WTC11 (cell line): ENCODE data around the gene NCAPH2. TPM values are rescaled to one million over a fixed set of nuclear protein-coding genes. Genes with fewer than 3 reads are reported as not detected.
"Not testable (repeated sequence)": the region's sequence is repeated elsewhere in the genome, so short reads cannot be mapped to it uniquely, and the experiment has no call there.

Experiments used
- ATAC-seq: fragments of 200-7000 bp; cut with Tn5 transposase; 2 replicates; pipeline ENCODE4 v1.10.0; 2021; ENCODE audit warnings: mild to moderate bottlenecking, moderate library complexity
- CTCF ChIA-PET: fragments of 300-600 bp; sonication (Branson Sonifier 250); formaldehyde crosslinking; loops from one replicate; lab custom pipeline; 2021; ENCODE audit warnings: antibody characterized with exemption; lab: Charles Lee
- POLR2A ChIA-PET: fragments of 350-600 bp; sonication (Branson Sonifier 250); formaldehyde crosslinking; loops from one replicate; lab custom pipeline; 2021; ENCODE audit warnings: antibody characterized with exemption; lab: Charles Lee
- DNase-seq: peaks from one replicate; pipeline ENCODE4 v3.0.0; 2021; ENCODE audit warnings: low spot score
- H3K27ac Mint-ChIP-seq: 2 replicates; pipeline ENCODE4 v1.8.0; 2021; ENCODE audit warnings: mixed read lengths
- H3K27me3 Mint-ChIP-seq: 2 replicates; pipeline ENCODE4 v1.8.0; 2021; ENCODE audit warnings: low read depth, mild to moderate bottlenecking, moderate library complexity, mixed read lengths
- H3K36me3 Mint-ChIP-seq: 2 replicates; pipeline ENCODE4 v1.8.0; 2021; ENCODE audit warnings: mixed read lengths
- H3K4me1 Mint-ChIP-seq: 2 replicates; pipeline ENCODE4 v1.8.0; 2022; ENCODE audit warnings: mixed read lengths
- H3K4me3 Mint-ChIP-seq: 2 replicates; pipeline ENCODE4 v1.8.0; 2021; ENCODE audit warnings: mild to moderate bottlenecking, moderate library complexity, mixed read lengths
- H3K9me3 Mint-ChIP-seq: 2 replicates; pipeline ENCODE4 v1.8.0; 2021; ENCODE audit warnings: mixed read lengths
- E2F1 ChIP-seq: sonication (generic); formaldehyde crosslinking; IDR thresholded peaks from 2 replicates; pipeline ENCODE4 v1.8.0; 2022; ENCODE audit warnings: mild to moderate bottlenecking, missing genetic modification reagents
- ELF4 ChIP-seq: sonication (generic); formaldehyde crosslinking; IDR thresholded peaks from 2 replicates; pipeline ENCODE4 v1.8.1; 2022; ENCODE audit warnings: low read depth, mild to moderate bottlenecking, moderate library complexity, missing genetic modification reagents
- ERG ChIP-seq: fragments of 250-450 bp; sonication (Bioruptor Pico); IDR thresholded peaks from 2 replicates; pipeline ENCODE4 v1.8.0; 2021; ENCODE audit warnings: mild to moderate bottlenecking
- ESRRA ChIP-seq: sonication (generic); formaldehyde crosslinking; IDR thresholded peaks from 2 replicates; pipeline ENCODE4 v1.8.1; 2022; ENCODE audit warnings: mild to moderate bottlenecking, missing genetic modification reagents, borderline replicate concordance
- GABPB1 ChIP-seq: sonication (generic); formaldehyde crosslinking; IDR thresholded peaks from 2 replicates; pipeline ENCODE4 v1.8.1; 2023; ENCODE audit warnings: mild to moderate bottlenecking, missing genetic modification reagents
- GRHL2 ChIP-seq: fragments of 250-450 bp; sonication (Bioruptor Pico); IDR thresholded peaks from 2 replicates; pipeline ENCODE4 v1.8.0; 2022; ENCODE audit warnings: mild to moderate bottlenecking, moderate library complexity; ENCODE audit not compliant: insufficient replicate concordance, severe bottlenecking
- IRF2 ChIP-seq: sonication (generic); formaldehyde crosslinking; IDR thresholded peaks from 2 replicates; pipeline ENCODE4 v1.8.0; 2022; ENCODE audit warnings: low read depth, missing genetic modification reagents, borderline replicate concordance
- JUN ChIP-seq: sonication (generic); formaldehyde crosslinking; IDR thresholded peaks from 2 replicates; pipeline ENCODE4 v1.8.0; 2023; ENCODE audit warnings: mild to moderate bottlenecking, missing genetic modification reagents
- NR1H2 ChIP-seq: sonication (generic); formaldehyde crosslinking; IDR thresholded peaks from 2 replicates; pipeline ENCODE4 v1.9.0; 2021; ENCODE audit warnings: mild to moderate bottlenecking, moderate library complexity, missing genetic modification reagents
- NR3C1 ChIP-seq: sonication (generic); formaldehyde crosslinking; conservative IDR thresholded peaks from 2 replicates; pipeline ENCODE4 v1.8.1; 2023; ENCODE audit warnings: low read depth, mild to moderate bottlenecking, missing genetic modification reagents
- PRRX2 ChIP-seq: fragments of 250-450 bp; sonication (Bioruptor Pico); IDR thresholded peaks from 2 replicates; pipeline ENCODE4 v1.8.0; 2021; ENCODE audit warnings: mild to moderate bottlenecking
- RORB ChIP-seq: fragments of 250-450 bp; sonication (Bioruptor Pico); IDR thresholded peaks from 2 replicates; pipeline ENCODE4 v1.9.0; 2021; ENCODE audit warnings: mild to moderate bottlenecking
- SMAD3 ChIP-seq: sonication (generic); formaldehyde crosslinking; IDR thresholded peaks from 2 replicates; pipeline ENCODE4 v1.8.0; 2022; ENCODE audit warnings: missing genetic modification reagents, mild to moderate bottlenecking, borderline replicate concordance
- ZBTB43 ChIP-seq: sonication (generic); formaldehyde crosslinking; IDR thresholded peaks from 2 replicates; pipeline ENCODE4 v1.8.1; 2023; ENCODE audit warnings: mild to moderate bottlenecking, missing genetic modification reagents
- ZNF121 ChIP-seq: sonication (generic); formaldehyde crosslinking; IDR thresholded peaks from 2 replicates; pipeline ENCODE4 v1.8.0; 2023; ENCODE audit warnings: missing genetic modification reagents
- ZNF671 ChIP-seq: fragments of 250-450 bp; sonication (Bioruptor Pico); IDR thresholded peaks from 2 replicates; pipeline ENCODE4 v1.8.0; 2021; ENCODE audit warnings: mild to moderate bottlenecking
- total RNA-seq: library from RNA; stranded (reverse); gene quantifications from 3 replicates; pipeline ENCODE4 v1.2.3, GENCODE V29; 2021
- TF ChIP-seq, protein P1 (sequence below): sonication (generic); formaldehyde crosslinking; IDR thresholded peaks from 2 replicates; pipeline ENCODE4 v1.8.0; 2022; ENCODE audit warnings: mild to moderate bottlenecking, missing genetic modification reagents
- TF ChIP-seq, protein P2 (sequence below): fragments of 200-600 bp; IDR thresholded peaks from 2 replicates; pipeline ENCODE4 v1.8.0; 2022; ENCODE audit warnings: antibody characterized with exemption
- TF ChIP-seq, protein P3 (sequence below): sonication (generic); formaldehyde crosslinking; IDR thresholded peaks from 2 replicates; pipeline ENCODE4 v1.8.1; 2022; ENCODE audit warnings: low read depth, missing genetic modification reagents, borderline replicate concordance
- TF ChIP-seq, protein P4 (sequence below): sonication (generic); formaldehyde crosslinking; IDR thresholded peaks from 2 replicates; pipeline ENCODE4 v1.8.1; 2023; ENCODE audit warnings: mild to moderate bottlenecking, missing genetic modification reagents, borderline replicate concordance

The NCAPH2 gene
- total RNA-seq, 1 experiment from 2014 or later, result 78.4 TPM

GRCh38 chr22:50520184-50520583, 12.2 kb downstream of the NCAPH2 start:
- H3K4me1 Mint-ChIP-seq, DNase-seq, H3K36me3 Mint-ChIP-seq, H3K9me3 Mint-ChIP-seq, CTCF ChIA-PET, H3K27me3 Mint-ChIP-seq, ATAC-seq, H3K4me3 Mint-ChIP-seq, POLR2A ChIA-PET, H3K27ac Mint-ChIP-seq: not testable (repeated sequence)
- 0 out of 2 replicates have a peak, but pooled peaks have one; percentile 9 for TF ChIP-seq ZNF121

- DNase-seq, result no peak
- H3K27ac Mint-ChIP-seq, result no peak overlapping the region
- TF ChIP-seq ERG, result no peak
- TF ChIP-seq JUN (CRISPR knock-in tag), result no peak
- no peak for TF ChIP-seq GABPB1 (CRISPR knock-in tag)
- TF ChIP-seq, protein P1, sequence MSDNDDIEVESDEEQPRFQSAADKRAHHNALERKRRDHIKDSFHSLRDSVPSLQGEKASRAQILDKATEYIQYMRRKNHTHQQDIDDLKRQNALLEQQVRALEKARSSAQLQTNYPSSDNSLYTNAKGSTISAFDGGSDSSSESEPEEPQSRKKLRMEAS (CRISPR knock-in tag), result no peak
- no peak for TF ChIP-seq SMAD3 (CRISPR knock-in tag)
- TF ChIP-seq ZNF671, result no peak
- TF ChIP-seq E2F1 (CRISPR knock-in tag), result no peak
- TF ChIP-seq NR3C1 (CRISPR knock-in tag), result no peak
- TF ChIP-seq RORB, result no peak
- TF ChIP-seq ZNF121, result no peak
- TF ChIP-seq, protein P2, sequence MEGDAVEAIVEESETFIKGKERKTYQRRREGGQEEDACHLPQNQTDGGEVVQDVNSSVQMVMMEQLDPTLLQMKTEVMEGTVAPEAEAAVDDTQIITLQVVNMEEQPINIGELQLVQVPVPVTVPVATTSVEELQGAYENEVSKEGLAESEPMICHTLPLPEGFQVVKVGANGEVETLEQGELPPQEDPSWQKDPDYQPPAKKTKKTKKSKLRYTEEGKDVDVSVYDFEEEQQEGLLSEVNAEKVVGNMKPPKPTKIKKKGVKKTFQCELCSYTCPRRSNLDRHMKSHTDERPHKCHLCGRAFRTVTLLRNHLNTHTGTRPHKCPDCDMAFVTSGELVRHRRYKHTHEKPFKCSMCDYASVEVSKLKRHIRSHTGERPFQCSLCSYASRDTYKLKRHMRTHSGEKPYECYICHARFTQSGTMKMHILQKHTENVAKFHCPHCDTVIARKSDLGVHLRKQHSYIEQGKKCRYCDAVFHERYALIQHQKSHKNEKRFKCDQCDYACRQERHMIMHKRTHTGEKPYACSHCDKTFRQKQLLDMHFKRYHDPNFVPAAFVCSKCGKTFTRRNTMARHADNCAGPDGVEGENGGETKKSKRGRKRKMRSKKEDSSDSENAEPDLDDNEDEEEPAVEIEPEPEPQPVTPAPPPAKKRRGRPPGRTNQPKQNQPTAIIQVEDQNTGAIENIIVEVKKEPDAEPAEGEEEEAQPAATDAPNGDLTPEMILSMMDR, result no peak
- no peak for TF ChIP-seq IRF2
- TF ChIP-seq ESRRA (CRISPR knock-in tag), result no peak
- TF ChIP-seq, protein P3, sequence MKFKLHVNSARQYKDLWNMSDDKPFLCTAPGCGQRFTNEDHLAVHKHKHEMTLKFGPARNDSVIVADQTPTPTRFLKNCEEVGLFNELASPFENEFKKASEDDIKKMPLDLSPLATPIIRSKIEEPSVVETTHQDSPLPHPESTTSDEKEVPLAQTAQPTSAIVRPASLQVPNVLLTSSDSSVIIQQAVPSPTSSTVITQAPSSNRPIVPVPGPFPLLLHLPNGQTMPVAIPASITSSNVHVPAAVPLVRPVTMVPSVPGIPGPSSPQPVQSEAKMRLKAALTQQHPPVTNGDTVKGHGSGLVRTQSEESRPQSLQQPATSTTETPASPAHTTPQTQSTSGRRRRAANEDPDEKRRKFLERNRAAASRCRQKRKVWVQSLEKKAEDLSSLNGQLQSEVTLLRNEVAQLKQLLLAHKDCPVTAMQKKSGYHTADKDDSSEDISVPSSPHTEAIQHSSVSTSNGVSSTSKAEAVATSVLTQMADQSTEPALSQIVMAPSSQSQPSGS (CRISPR knock-in tag), result no peak
- TF ChIP-seq PRRX2 (CRISPR knock-in tag), result no peak
- no peak for TF ChIP-seq ELF4 (CRISPR knock-in tag)
- no peak for TF ChIP-seq GRHL2 (CRISPR knock-in tag)
- no peak for TF ChIP-seq NR1H2 (CRISPR knock-in tag)
- TF ChIP-seq, protein P4, sequence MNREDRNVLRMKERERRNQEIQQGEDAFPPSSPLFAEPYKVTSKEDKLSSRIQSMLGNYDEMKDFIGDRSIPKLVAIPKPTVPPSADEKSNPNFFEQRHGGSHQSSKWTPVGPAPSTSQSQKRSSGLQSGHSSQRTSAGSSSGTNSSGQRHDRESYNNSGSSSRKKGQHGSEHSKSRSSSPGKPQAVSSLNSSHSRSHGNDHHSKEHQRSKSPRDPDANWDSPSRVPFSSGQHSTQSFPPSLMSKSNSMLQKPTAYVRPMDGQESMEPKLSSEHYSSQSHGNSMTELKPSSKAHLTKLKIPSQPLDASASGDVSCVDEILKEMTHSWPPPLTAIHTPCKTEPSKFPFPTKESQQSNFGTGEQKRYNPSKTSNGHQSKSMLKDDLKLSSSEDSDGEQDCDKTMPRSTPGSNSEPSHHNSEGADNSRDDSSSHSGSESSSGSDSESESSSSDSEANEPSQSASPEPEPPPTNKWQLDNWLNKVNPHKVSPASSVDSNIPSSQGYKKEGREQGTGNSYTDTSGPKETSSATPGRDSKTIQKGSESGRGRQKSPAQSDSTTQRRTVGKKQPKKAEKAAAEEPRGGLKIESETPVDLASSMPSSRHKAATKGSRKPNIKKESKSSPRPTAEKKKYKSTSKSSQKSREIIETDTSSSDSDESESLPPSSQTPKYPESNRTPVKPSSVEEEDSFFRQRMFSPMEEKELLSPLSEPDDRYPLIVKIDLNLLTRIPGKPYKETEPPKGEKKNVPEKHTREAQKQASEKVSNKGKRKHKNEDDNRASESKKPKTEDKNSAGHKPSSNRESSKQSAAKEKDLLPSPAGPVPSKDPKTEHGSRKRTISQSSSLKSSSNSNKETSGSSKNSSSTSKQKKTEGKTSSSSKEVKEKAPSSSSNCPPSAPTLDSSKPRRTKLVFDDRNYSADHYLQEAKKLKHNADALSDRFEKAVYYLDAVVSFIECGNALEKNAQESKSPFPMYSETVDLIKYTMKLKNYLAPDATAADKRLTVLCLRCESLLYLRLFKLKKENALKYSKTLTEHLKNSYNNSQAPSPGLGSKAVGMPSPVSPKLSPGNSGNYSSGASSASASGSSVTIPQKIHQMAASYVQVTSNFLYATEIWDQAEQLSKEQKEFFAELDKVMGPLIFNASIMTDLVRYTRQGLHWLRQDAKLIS (CRISPR knock-in tag), result no peak
- TF ChIP-seq ZBTB43 (CRISPR knock-in tag), result no peak
- H3K27me3 Mint-ChIP-seq, result no peaks in the 10 kb centered on the region
- ChIA-PET POLR2A (no interaction called here), CTCF (no interaction called here)
- no peaks in the 10 kb centered on the region for H3K9me3 Mint-ChIP-seq
- H3K4me1 Mint-ChIP-seq, result peaks cover 6% of the 10 kb centered on the region
- peaks cover 10% of the 10 kb centered on the region for H3K36me3 Mint-ChIP-seq
- H3K4me3 Mint-ChIP-seq, result no peak overlapping the region
- no peak for ATAC-seq
These were observed 12.9 kb downstream of the NCAPH2 start for GRCh38 chr22:50520826-50521453.
